ENCODE measurements around the gene GRIK1. TPM values are rescaled to one million over a fixed set of nuclear protein-coding genes. Genes with fewer than 3 reads are reported as not detected.

The GRIK1 gene
- polyA plus RNA-seq, 1 experiment = not detected

- Histone ChIP-seq H3K4me3 (ENCODE audit: low read depth, low read length) (no peak overlapping the region), H3K27me3 (ENCODE audit: control insufficient read depth, insufficient read depth, low read length) (no peaks in the 10 kb centered on the region), H3K27ac (ENCODE audit: low read depth, low read length) (no peak overlapping the region), H3K9me3 (ENCODE audit: control insufficient read depth, insufficient read depth, low read length) (no peaks in the 10 kb centered on the region)
- no peak for DNase-seq (ENCODE audit: low read depth, low spot score)
- TF ChIP-seq CTCF (IDR thresholded peaks at IDR 0.05; ENCODE audit: low read depth, low read length) = no peak
- ChIA-PET POLR2A (no interaction called here), CTCF (no interaction called here)
Observed at GRCh38 chr21:29701676-29702075, 238.1 kb downstream of the GRIK1 start.

GRCh38 chr21:29697555-29698193, 242.1 kb downstream of the GRIK1 start:
- ChIA-PET CTCF (interaction anchor here (0.6 kb wide), 1 partner anchor 44 kb away, joined by 3 read pairs; no protein-coding TSS in a partner anchor), POLR2A (no interaction called here)
- no peak for DNase-seq (ENCODE audit: low read depth, low spot score)
- Histone ChIP-seq H3K4me3 (ENCODE audit: low read depth, low read length) (no peak overlapping the region), H3K9me3 (ENCODE audit: control insufficient read depth, insufficient read depth, low read length) (no peaks in the 10 kb centered on the region), H3K27me3 (ENCODE audit: control insufficient read depth, insufficient read depth, low read length) (no peaks in the 10 kb centered on the region), H3K27ac (ENCODE audit: low read depth, low read length) (no peak overlapping the region)
- no peak for TF ChIP-seq CTCF (IDR thresholded peaks at IDR 0.05; ENCODE audit: low read depth, low read length)

- no peak for DNase-seq (ENCODE audit: low read depth, low spot score)
- H3K27me3 ChIP-seq (ENCODE audit: control insufficient read depth, insufficient read depth, low read length) = no peaks in the 10 kb centered on the region
- ChIA-PET POLR2A (no interaction called here), CTCF (no interaction called here)
- no peaks in the 10 kb centered on the region for H3K9me3 ChIP-seq (ENCODE audit: control insufficient read depth, insufficient read depth, low read length)
- TF ChIP-seq CTCF (IDR thresholded peaks at IDR 0.05; ENCODE audit: low read depth, low read length) = no peak
- no peak overlapping the region for H3K27ac ChIP-seq (ENCODE audit: low read depth, low read length)
- no peak overlapping the region for H3K4me3 ChIP-seq (ENCODE audit: low read depth, low read length)
Observed at GRCh38 chr21:29696937-29697336, 242.9 kb downstream of the GRIK1 start.

- no peak overlapping the region for H3K4me3 ChIP-seq (ENCODE audit: low read depth, low read length)
- no peak for DNase-seq (ENCODE audit: low read depth, low spot score)
- no peak for TF ChIP-seq CTCF (IDR thresholded peaks at IDR 0.05; ENCODE audit: low read depth, low read length)
- H3K9me3 ChIP-seq (ENCODE audit: control insufficient read depth, insufficient read depth, low read length) = no peaks in the 10 kb centered on the region
- ChIA-PET POLR2A (no interaction called here), CTCF (interaction anchor here (1.2 kb wide), 1 partner anchor 215 kb away, joined by 6 read pairs; no protein-coding TSS in a partner anchor)
- H3K27ac ChIP-seq (ENCODE audit: low read depth, low read length) = no peak overlapping the region
- no peaks in the 10 kb centered on the region for H3K27me3 ChIP-seq (ENCODE audit: control insufficient read depth, insufficient read depth, low read length)
Observed at GRCh38 chr21:29691616-29692491, 247.9 kb downstream of the GRIK1 start.

GRCh38 chr21:29689753-29690152, 250.0 kb downstream of the GRIK1 start:
- no peak overlapping the region for H3K27ac ChIP-seq (ENCODE audit: low read depth, low read length)
- no peaks in the 10 kb centered on the region for H3K27me3 ChIP-seq (ENCODE audit: control insufficient read depth, insufficient read depth, low read length)
- no peak for TF ChIP-seq CTCF (IDR thresholded peaks at IDR 0.05; ENCODE audit: low read depth, low read length)
- CTCF ChIA-PET = no interaction called here
- POLR2A ChIA-PET = no interaction called here
- H3K9me3 ChIP-seq (ENCODE audit: control insufficient read depth, insufficient read depth, low read length) = no peaks in the 10 kb centered on the region
- H3K4me3 ChIP-seq (ENCODE audit: low read depth, low read length) = no peak overlapping the region
- no peak for DNase-seq (ENCODE audit: low read depth, low spot score)
